Skin epidermis (tissue), 12 donors: ENCODE data around the gene HOXC10.

Source experiments
- H3K27ac ChIP-seq, 21 experiments: fragments of 200-600 bp; sonication (generic) in 11 of 21; one replicate each; pipeline ENCODE4 v1.5.0; 2020; ENCODE audit warnings: mild to moderate bottlenecking in 3 of 21, inconsistent platforms in 2 of 21, moderate library complexity in 2 of 21
- H3K4me3 ChIP-seq, 7 experiments: fragments of 200-600 bp; sonication (generic) in 2 of 7; one replicate each; pipeline ENCODE4 v1.5.0; 2020; ENCODE audit warnings: inconsistent platforms in 2 of 7, mild to moderate bottlenecking in 2 of 7, moderate library complexity in 1 of 7

The HOXC10 gene

DNA sequence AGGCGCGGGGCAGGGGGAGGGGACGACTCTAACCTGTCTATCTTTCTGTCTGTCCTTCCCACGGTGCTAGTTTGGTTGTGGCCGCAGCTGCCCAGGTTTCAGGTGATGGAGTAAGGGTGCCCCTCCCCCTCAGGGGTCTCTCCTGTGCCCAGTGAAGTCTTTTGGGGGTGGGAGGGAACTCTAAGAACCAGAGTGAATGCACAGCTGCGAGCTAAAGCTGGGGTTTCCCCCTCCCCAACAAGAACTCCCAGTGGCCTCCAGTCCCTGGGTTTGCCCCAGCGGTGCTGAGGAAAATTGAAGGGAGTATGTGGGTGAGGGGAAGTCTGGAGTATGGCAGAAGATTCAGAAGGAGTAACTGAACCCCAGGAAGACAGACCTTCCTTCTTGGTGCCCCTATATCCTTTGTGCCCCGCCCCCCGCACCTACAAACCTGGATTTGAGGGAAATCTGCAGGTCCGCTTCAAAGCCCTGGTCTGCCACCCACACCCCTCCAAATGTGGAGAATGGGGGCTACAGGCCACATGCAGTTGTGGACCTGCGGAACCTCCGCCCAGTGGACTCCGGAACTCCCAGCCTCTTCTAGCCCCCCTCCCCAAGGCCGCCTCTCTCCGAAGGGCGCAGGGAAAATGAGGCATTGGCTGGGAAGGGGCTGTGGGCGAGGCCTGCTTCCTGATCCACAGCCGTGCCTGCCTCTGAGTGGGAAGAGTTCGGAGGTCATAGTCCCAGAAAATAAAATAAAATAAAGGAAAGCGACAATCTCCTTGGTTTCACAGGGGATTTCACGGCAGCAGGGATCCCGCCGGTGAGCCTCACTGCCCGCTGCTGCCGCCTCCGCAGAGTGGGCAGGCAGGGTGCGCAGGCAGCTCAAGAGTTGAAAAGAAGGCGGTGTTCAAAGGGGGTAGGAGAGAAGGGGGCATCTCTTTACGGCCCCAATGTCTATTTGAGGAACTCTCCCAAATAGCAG is 11.6 kb downstream of the HOXC10 start:
- H3K27ac ChIP-seq = peak overlapping the region in 18 of 21 experiments; percentile 11 to 98 (median 84)
- H3K4me3 ChIP-seq = peak overlapping the region; percentile 31 to 54 (median 39)

DNA sequence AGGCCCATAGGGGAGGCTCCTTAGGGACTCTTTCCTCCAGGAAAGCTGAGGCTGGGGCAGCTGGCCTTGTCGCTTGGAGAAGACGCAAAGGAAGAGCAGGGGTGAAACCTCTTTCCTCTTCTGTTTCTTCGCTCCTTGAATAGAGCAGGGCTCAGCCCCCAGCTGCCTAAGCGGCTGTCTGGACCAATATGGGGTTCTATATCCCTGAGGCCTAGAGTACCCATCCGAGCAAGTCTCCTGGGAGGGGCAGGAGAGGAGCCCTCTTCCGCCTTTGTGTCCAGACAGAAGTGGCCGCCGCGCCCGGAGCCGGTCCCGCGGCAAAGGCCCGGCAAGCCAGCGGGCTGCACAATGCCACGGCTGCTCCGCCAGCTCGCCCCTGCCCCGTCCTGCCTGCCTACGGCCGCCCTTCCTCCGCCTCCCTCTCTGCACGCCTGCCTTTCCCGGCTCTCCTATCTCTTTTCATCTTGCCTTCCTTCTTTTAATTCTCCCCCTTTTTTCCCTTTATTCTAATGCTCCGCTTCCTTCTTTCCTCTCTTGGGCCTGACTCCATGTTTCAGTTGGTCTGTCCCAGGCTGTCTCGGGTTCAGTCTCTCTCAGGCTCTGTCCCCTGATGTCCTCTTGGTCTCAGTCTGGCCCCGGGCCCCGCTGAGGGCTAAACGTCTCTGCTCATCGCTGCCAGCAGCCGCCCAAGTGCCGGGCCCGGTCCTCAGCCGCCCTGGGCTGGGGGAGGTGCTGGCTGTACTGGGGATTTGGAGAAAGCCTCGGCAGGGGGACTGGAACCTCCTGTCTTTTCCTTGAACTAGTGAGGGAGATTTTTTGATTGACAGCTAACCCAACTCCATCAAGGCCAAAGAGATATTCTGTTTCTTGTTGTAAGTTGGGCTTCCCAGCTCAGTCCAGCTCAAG is 12.5 kb downstream of the HOXC10 start:
- H3K27ac ChIP-seq = peak overlapping the region in 12 of 21 experiments; percentile 1 to 98 (median 84)
- H3K4me3 ChIP-seq = peak overlapping the region in 1 of 7 experiments; percentile 4

DNA sequence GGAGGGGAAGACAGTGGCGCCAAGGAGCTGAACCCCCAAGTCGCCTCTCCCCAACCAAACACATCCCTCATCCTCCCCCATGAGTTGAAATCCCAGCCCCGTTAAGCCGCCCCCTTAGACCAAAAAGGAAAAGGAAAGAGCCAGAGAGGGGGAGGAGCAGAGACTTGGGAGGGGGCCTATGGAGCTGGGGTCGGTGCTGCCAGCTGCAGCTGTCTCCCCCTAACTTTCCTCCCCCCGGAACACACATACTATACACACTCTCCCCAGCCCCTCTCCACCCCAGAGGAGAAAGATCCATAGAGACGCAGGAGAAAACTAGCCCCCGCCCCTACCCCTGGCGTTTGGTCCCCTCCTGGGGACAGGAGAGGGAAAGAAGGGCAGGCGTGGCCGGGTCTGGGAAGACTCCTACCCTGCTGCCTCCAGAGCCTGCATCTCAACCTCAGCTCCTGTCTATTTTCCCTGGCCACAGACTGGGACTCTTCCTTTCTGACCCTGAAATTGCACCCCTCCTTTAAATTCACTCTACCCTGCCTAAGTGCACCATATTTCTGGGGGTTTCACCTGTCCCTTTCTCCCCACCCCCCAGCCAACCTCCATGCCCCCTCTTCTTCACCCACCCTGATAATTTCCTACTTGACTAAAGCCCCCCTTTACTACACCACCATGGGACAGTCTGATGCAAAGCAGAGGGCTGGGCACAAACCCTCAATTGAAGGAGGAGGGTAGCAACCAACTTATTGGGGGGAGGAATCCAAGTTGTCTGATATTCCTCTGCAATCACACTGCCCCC is 13.4 kb downstream of the HOXC10 start:
- H3K4me3 ChIP-seq = peak overlapping the region in 1 of 7 experiments; percentile 64
- peak overlapping the region in 8 of 21 experiments; percentile 40 to 98 (median 94) for H3K27ac ChIP-seq

DNA sequence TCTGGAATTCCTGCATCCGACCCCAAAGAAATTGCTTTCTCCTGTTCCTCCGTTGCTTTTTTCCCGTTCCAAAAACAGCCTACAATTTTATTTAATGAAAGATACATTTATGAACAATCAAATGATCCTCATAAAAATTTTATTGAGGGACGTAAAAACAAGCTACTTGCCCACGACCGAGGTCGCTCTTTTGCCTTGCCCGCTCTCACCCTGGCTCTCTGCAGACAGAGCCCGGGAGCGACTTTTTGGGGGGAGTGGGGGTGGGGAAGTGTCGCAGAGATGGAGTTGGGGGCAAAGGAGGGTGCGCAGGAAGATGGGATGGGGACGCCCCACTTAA is 13.9 kb downstream of the HOXC10 start:
- Histone ChIP-seq H3K27ac (peak overlapping the region in 8 of 21 experiments; percentile 88 to 99 (median 95)), H3K4me3 (peak overlapping the region in 4 of 7 experiments; percentile 40 to 68 (median 55))

DNA sequence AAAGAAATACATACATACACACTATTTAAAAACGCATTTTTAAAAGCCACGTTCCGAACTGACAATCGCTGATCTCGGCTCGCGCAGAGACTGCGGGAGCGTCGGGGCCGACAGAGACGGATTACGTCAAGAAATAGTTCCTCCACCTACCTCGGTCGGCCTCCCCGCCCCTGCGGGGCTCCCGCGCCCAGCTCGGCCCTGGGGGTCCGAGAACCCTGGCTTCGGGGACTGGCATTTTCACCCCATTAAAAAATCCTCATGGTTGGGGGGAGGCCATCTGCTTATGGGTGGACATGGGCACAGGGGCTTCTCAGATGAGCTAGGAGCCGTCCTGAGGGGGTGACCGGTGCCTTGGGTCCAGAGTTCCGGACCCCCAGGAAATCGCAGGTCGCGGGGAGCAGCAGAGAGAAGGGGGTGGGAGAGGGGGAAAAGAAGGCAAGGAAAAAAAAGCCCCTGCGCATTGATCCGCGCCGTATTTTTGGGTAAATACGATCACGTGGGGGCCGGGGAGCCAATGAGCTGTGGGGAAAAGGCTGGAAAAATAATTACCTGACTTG is 14.7 kb downstream of the HOXC10 start:
- Histone ChIP-seq H3K27ac (peak overlapping the region in 19 of 21 experiments; percentile 54 to 99 (median 88)), H3K4me3 (peak overlapping the region; percentile 40 to 68 (median 46))

DNA sequence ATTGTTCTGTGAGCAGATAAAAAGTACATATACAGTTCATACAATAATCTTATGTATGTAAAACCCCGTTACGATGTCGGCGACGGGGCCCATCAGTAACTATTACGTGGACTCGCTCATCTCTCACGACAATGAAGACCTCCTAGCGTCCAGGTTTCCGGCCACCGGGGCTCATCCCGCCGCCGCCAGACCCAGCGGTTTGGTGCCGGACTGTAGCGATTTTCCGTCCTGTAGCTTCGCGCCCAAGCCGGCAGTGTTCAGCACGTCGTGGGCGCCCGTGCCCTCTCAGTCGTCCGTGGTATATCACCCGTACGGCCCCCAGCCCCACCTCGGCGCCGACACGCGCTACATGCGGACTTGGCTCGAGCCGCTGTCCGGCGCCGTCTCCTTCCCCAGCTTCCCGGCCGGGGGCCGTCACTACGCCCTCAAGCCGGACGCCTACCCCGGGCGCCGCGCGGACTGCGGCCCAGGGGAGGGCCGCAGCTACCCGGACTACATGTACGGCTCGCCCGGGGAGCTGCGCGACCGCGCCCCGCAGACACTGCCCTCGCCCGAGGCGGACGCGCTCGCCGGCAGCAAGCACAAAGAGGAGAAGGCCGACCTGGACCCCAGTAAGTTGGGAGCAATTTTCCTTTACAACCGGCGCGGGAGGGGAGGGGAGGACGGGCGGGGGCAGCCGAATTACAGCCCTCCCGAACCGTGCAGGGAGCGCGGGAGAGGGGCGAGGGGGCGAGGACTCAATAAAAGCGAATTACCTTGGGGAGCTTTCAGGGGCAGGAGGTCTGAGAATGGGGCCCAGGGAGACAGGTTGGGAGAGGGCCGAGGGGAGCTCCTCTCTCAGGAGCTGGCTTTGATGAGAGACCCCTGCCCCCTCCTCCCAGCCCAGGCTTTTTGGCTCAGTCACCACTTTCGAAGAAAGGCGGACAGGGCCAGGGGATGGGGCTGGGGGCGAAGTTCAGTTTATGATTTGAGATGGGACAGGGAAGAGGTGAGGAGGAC is 15.5 kb downstream of the HOXC10 start, which contains the start of gene HOXC9:
Gene HOXC9, plus strand, starts transcription at position 46 of the 999 bp plus-strand sequence. Its CDS starts 28 bp downstream, at position 74.
- Histone ChIP-seq H3K4me3 (peak within 1 kb of the TSS; percentile 40 to 68 (median 46)), H3K27ac (peak within 1 kb of the TSS in 19 of 21 experiments; percentile 54 to 99 (median 88))

DNA sequence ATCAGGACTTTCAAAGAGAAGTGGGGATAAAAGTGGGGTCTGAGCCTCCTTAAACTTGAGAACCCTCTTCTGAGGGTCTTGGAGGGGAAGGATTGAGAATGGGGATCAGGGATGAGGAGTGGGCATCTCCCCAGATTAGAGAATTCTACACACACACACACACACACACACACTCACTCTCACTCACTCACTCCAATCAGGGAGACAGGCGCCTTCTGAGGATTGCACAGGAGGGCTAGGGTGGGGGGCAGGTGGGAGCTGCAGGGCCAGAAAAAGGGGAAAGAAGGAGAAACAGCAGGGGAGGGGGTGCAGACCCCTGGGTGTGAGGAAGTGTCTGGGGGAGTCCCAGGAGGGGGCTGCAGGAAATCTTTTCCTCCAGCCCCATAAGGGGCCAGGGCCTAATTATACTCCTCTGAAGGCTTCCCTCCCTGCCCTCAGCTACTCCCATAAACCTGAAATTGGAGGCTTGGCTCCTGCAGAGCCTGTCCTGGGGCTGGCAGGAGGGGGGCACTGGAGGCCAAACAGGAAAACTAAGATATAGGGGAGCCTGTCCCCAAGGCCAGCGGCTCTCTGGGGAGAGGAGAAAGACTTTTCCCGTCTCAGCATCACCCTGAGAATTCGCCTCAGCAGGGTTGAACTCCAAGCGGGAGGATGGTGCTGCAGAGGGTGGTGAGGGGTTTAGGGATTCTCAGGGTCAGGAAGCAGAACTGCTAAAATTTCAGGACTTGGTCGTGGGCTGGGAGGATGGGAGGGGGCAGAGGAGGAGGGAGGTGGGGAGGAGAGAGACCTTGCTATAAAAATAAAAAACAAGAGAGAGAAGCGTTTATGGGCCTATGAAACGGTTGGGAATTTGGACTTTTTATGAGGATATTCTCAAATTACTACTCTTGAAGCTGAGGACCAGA is 16.6 kb downstream of the HOXC10 start:
- Histone ChIP-seq H3K4me3 (peak overlapping the region in 3 of 7 experiments; percentile 41 to 68 (median 46)), H3K27ac (peak overlapping the region in 7 of 21 experiments; percentile 2 to 99 (median 93))

DNA sequence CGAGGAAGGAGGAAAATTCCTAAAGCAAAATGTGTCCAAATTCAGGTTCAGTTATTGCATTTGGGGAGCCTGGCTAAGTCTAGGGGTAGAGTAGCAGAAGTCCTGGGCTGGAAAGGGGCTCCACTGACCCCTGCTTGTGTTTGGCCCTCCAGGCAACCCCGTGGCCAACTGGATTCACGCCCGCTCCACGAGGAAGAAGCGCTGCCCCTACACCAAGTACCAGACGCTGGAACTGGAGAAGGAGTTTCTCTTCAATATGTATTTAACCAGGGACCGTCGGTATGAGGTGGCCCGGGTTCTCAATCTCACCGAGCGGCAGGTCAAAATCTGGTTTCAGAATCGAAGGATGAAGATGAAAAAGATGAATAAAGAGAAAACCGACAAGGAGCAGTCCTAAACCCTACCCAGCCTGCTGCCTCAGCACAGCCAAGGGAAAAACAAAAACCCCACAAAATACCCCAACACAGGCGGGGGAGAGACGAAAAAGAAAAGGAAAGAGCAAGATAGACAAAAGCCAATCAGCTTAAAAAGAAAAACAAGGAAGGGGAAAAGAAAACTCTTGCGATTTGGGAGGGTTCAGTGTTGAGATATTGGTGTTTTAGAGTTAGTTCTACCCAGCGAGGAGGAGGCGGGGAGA is 17.4 kb downstream of the HOXC10 start:
- Histone ChIP-seq H3K4me3 (no peak overlapping the region), H3K27ac (peak overlapping the region in 3 of 21 experiments; percentile 97 to 99 (median 98))

DNA sequence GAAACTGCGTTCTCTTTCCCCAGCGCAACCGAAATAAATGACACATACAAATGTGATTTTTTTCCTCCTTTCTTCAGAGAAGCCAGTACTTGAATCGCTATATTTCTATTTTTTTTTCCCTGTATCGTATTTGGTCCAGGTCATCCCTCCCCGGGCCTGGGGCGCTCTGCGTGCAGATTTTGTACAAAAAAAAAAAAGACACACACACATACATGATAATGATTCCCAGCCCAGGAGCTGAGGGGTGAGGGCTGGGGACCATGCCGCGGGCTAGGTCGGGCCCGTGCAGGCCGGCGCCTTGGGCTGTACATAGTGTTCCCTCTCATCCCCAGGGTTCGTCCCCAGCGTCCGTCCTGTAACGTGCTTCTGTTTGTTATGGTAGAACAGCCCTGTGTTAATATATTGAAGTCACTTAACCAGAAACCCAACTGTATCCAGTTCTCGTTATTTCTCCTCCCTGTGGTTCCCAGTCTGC is 18.0 kb downstream of the HOXC10 start:
- H3K27ac ChIP-seq = peak overlapping the region in 5 of 21 experiments; percentile 34 to 99 (median 97)
- H3K4me3 ChIP-seq = no peak overlapping the region

DNA sequence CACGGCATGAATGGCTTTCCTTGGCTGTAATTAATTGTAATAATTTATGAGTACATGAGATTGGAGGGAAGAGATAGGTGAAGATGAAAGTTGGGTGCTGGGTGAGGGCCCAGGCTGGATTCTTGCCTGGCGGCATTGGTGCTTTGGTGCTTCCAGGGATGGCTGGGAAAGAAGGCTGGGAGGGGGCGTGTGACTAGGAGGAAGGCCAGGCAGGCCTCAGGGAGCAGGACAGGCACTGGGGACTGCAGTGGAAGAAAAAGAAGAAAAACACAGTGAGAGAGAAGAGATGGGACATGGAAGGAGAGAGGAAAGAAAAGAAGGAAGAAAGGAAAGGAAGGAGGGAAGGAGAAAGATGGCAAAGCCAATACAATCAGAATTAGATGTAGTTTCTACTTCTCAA is 18.7 kb downstream of the HOXC10 start:
- Histone ChIP-seq H3K27ac (peak overlapping the region in 6 of 21 experiments; percentile 14 to 99 (median 75)), H3K4me3 (no peak overlapping the region)

DNA sequence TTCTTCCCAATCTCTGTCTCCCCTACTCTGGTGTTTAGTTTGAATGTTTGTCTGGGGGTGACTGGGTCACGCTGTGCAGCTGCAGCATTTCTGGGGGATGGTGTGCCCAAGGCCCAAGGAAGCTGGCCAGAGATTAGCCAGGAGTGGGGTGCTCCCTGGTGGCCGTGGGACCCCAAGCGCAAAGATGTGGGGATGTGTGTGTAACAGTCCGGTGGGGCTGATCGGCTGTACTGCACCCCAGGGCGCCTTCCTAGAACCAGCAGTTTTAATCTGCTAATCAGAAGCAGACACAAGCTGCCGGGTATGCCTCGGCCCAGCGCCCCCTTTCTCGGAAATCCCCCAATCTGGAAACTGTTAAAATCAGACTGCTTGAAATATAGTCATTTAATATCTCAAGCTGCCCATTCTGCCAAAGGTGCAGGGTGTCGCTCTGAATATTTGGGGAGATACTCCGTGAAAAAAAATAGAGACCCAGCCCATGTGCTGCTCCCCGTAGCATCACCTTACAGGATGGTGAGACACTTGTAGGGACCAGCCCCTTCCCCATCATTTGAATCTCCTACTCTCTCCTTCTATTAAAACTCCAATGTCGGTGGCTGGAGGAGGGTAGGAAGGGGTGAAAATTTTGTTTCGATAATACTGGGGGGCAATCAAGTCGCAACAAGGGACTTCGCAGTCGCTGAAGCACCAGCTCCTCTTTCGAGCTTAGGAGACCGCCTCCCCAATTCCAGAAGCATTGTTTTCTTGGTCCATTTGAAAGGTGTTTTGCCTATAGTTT is 19.3 kb downstream of the HOXC10 start:
- Histone ChIP-seq H3K4me3 (no peak overlapping the region), H3K27ac (peak overlapping the region in 5 of 21 experiments; percentile 14 to 99 (median 97))

DNA sequence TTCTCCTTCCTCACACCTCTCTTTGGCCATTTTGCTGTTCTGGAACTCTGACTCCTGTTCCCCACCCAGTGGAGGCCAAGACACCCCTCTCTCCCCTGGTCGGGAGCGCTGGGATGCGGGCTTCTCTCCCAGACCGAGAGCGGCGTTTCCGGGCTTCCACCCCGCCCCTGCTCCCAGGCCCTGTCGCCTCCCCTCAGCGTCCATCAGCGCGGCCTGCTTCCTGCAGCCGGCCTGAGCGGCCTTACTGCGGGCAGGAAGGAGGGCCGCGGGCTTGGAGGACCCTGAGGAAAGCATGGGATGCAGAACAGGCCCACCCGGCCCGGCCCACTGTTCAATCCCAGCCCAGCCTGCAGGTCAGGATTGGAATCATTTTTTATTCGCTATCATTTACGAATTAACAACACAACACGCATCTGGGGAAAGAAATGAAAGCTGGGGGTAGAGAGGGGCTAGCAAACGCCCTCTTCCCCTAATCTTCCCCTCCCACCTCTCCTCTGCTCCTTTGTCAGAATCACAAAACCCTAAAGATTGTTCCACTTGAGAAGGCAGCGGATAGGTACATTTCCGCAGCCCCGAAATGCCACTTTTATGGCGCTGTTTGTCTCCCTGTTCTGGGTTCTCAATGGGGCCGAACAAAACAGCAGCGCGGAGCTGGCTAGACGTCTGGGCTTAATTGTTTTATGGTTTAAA is 20.0 kb downstream of the HOXC10 start:
- Histone ChIP-seq H3K4me3 (peak overlapping the region in 1 of 7 experiments; percentile 6), H3K27ac (peak overlapping the region in 3 of 21 experiments; percentile 97 to 99 (median 98))

DNA sequence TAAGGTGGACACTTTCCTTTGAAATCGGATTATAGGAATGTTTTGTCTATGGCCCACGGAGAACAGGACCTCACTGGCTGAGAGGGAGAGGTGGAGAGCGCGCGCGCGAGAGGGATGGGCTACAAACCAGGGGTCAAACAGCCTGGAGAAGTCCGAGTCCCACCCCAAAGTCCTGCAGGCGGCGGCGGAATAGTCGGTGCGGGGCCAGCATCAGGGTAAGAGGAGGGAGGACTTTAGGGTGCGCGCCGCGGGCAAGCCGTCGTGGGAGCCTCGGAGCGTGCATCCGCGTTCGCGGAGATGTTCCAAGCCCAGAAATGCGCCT is 20.5 kb downstream of the HOXC10 start:
- Histone ChIP-seq H3K4me3 (peak overlapping the region in 1 of 7 experiments; percentile 6), H3K27ac (peak overlapping the region in 3 of 21 experiments; percentile 97 to 99 (median 98))

DNA sequence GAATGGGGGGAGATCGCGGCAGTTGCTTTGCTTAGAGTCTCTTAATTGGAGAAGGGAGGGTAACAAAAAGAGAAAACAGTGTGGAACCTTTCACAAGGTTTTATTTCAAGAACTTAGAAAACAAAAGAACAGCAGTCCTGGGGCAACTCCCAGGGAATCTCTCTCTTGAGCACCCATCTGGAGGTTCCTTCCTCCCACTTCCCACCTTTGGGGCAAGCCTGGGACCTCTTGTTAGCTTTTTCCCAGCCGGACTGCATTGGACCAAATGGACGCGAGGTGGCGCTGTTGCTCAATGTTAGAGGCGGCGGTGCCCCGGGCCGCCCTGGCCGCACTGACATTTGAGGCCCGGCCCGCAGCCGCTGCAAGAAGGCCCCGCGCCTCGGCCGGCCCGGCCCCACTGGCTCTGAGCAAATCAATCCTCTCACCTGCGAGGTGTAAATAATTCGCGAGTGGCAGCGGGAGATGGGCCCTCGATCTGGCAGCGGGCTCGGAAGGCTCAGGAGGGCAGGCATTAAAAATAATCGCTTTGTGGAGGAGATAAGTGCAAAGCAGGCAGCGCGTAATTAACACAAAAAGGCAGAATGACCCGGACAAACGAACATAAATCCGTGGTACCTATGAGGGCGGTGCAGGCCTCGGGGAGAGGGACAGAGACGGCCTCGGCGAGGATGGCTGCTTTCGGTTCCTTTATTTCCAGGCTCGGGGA is 21.1 kb downstream of the HOXC10 start:
- peak overlapping the region in 6 of 7 experiments; percentile 4 to 23 (median 14) for H3K4me3 ChIP-seq

More for the DNA sequence above, 21.1 kb downstream of the HOXC10 start:
- peak overlapping the region in 8 of 21 experiments; percentile 26 to 99 (median 60) for H3K27ac ChIP-seq
